ENCODE data around the gene CYB5A. TPM values are rescaled to one million over a fixed set of nuclear protein-coding genes. Genes with fewer than 3 reads are reported as not detected.

Gene CYB5A
- total RNA-seq, 2 donors from 2014 or later: 71.3 to 73.5 TPM

DNA sequence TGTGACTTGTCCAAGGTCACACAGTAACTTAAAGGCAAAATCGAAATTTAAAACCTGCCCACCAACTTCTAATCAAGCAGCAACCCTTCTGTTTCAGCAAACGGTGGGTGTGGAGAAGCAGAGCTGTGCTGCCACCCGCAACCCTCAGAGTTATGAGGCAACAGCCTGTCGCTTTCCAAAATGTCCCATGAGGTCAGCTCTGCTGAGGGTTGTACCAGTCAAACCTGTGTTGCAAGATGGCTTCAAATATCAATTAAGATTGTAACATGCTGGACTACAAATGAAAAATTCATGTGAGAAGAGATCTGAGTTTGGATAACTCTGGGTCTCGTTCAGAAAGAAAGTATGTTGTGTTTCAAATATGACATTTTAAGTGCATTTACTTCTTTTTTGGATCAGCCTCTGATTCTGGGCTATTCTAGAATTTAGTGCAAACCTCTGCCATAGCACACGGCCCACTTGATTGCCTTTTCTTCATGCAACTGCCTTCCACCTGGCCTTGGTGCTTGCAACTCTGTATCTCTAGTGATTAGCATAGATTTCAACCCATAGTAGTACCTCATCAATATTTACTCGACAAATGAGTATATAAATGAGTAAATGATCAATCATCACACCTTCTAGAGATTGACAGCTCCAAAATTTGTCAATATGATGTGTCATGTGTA is 74.2 kb downstream of the CYB5A start:
- H3K4me1 ChIP-seq: no peaks in the 10 kb centered on the region
- TF ChIP-seq, protein P1, sequence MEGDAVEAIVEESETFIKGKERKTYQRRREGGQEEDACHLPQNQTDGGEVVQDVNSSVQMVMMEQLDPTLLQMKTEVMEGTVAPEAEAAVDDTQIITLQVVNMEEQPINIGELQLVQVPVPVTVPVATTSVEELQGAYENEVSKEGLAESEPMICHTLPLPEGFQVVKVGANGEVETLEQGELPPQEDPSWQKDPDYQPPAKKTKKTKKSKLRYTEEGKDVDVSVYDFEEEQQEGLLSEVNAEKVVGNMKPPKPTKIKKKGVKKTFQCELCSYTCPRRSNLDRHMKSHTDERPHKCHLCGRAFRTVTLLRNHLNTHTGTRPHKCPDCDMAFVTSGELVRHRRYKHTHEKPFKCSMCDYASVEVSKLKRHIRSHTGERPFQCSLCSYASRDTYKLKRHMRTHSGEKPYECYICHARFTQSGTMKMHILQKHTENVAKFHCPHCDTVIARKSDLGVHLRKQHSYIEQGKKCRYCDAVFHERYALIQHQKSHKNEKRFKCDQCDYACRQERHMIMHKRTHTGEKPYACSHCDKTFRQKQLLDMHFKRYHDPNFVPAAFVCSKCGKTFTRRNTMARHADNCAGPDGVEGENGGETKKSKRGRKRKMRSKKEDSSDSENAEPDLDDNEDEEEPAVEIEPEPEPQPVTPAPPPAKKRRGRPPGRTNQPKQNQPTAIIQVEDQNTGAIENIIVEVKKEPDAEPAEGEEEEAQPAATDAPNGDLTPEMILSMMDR (IDR thresholded peaks at IDR 0.05): no peak
- no peak overlapping the region for H3K27ac ChIP-seq
- no peaks in the 10 kb centered on the region for H3K27me3 ChIP-seq
- no peaks in the 10 kb centered on the region for H3K9me3 ChIP-seq
- no peak overlapping the region for H3K4me3 ChIP-seq
- H3K36me3 ChIP-seq: no peaks in the 10 kb centered on the region
- DNase-seq (ENCODE audit: low spot score): no peak

DNA sequence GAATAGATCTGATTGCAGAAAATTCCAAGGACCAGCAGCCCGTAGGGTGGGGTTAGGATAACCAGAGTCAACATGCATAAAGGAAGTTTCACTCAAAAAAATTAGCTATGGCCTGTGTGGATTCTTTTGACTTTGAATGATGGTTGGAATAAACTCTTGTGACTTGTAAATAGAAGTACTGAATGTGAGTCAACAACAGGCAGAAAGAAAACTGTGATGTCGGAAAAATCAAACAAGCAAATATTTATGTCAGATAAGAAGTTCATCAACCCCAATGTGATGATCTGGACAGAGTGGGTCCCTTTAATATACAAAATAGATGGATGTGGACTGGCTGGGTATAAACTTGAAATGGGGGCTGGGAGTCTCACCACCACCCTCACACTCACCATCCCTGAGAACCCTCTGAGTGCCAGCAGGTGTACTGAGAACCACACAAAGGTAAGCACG is 75.1 kb downstream of the CYB5A start:
- H3K27me3 ChIP-seq: no peaks in the 10 kb centered on the region
- H3K27ac ChIP-seq: no peak overlapping the region
- TF ChIP-seq, protein P1 (IDR thresholded peaks at IDR 0.05): no peak
- no peaks in the 10 kb centered on the region for H3K36me3 ChIP-seq
- H3K4me1 ChIP-seq: no peaks in the 10 kb centered on the region
- no peak for DNase-seq (ENCODE audit: low spot score)
- no peak overlapping the region for H3K4me3 ChIP-seq
- no peaks in the 10 kb centered on the region for H3K9me3 ChIP-seq

DNA sequence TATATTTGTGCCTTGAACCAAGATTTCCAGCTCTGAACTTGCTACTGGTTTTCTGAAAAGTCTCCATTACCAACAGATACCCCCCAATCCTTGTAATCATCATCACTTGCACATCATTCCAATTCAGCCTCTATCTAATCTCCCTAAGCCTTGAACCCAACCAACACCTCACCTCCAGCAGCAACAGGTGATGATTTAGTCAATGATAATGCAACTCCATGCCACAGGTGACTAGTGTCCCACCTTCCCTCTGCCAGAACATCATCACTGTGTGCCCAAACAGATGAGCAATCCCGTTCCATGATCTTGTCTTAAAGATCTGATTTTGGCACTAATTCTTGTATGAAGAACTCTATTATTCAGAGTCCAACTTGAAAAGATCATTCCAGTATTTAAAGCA is 75.9 kb downstream of the CYB5A start:
- TF ChIP-seq, protein P1 (IDR thresholded peaks at IDR 0.05): no peak
- no peak overlapping the region for H3K4me3 ChIP-seq
- no peaks in the 10 kb centered on the region for H3K9me3 ChIP-seq
- H3K4me1 ChIP-seq: no peaks in the 10 kb centered on the region
- no peaks in the 10 kb centered on the region for H3K27me3 ChIP-seq
- DNase-seq (ENCODE audit: low spot score): no peak
- H3K36me3 ChIP-seq: no peaks in the 10 kb centered on the region
- no peak overlapping the region for H3K27ac ChIP-seq

DNA sequence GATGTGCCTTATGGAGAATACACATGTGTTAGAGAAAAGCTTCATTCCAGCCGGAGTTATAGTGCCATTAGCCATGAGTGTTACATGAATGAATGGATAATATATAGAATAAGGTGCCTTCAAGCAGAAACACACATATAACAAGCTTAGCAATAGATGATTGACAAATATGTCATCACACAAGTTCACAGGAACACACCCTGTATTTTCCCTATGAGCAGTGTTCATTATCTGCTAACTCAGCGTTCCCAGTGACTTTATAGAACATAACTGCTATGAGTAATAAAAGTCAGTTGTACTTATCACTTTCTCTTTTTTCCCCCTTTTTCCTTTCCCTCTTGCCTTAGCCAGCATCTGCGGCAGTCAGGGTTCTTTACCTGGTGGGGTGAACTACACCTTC is 78.3 kb downstream of the CYB5A start:
- DNase-seq (ENCODE audit: low spot score): no peak
- H3K4me1 ChIP-seq: no peaks in the 10 kb centered on the region

DNA sequence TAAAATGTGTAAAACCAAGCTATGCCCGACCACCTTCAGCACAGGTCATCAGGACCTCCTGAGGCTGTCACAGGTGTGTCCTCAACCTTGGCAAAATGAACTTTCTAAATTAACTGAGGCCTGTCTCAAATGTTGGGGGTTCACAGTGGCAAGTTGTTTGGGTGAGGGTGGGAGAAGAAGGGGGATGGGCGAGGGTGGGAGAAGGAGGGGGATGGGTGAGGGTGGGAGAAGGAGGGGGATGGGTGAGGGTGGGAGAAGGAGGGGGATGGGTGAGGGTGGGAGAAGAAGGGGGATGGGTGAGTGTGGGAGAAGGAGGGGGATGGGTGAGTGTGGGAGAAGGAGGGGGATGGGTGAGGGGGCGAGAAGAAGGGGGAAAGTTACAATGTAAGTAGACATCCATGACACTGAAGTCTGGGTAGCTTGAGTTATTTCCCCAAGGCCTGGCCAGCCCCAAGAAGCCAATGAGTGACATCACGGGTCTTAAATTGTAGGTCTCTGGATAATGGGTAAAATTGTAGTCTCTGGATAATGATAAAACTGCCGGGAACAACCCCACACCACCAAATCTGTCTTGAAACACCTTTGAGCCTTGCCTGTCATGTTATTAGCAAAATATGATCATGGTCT is 87.1 kb downstream of the CYB5A start:
- Histone ChIP-seq H3K9me3 (no peaks in the 10 kb centered on the region), H3K36me3 (no peaks in the 10 kb centered on the region), H3K4me1 (no peaks in the 10 kb centered on the region), H3K4me3 (no peak overlapping the region), H3K27ac (no peak overlapping the region), H3K27me3 (no peaks in the 10 kb centered on the region)
- DNase-seq (ENCODE audit: low spot score): no peak
- TF ChIP-seq, protein P1 (IDR thresholded peaks at IDR 0.05): no peak

More for the DNA sequence above, 78.3 kb downstream of the CYB5A start:
- no peak overlapping the region for H3K27ac ChIP-seq
- no peaks in the 10 kb centered on the region for H3K27me3 ChIP-seq
- TF ChIP-seq, protein P1 (IDR thresholded peaks at IDR 0.05): no peak
- H3K36me3 ChIP-seq: no peaks in the 10 kb centered on the region
- H3K4me3 ChIP-seq: no peak overlapping the region
- no peaks in the 10 kb centered on the region for H3K9me3 ChIP-seq
